Gastroesophageal sphincter (tissue), 4 donors: ENCODE results near the gene RPTOR. TPM values are rescaled to one million over a fixed set of nuclear protein-coding genes. Genes with fewer than 3 reads are reported as not detected.

Experiments used
- ATAC-seq: fragments of 150-250 bp; one replicate; pipeline ENCODE4 v1.9.1; 2016; ENCODE audit warnings: mild to moderate bottlenecking, moderate library complexity
- H3K27ac ChIP-seq, 4 donors: fragments of 200-600 bp; sonication (generic) in 3 of 4; 1 replicate in 3 of 4; 2 replicates in 1 of 4; pipeline ENCODE4 v1.5.1; 2016 to 2019
- H3K27me3 ChIP-seq: fragments of 200-600 bp; sonication (generic); one replicate; pipeline ENCODE4 v1.5.1; 2019
- H3K36me3 ChIP-seq, 2 donors: fragments of 200-600 bp; sonication (generic); one replicate each; pipeline ENCODE4 v1.5.1; 2019; ENCODE audit warnings: control low read depth in 1 of 2
- H3K4me1 ChIP-seq, 3 donors: fragments of 200-600 bp; sonication (generic); 1 replicate in 2 of 3; 2 replicates in 1 of 3; pipeline ENCODE4 v1.5.1; 2016 to 2019; ENCODE audit warnings: control low read depth in 2 of 3
- H3K4me3 ChIP-seq, 2 donors: fragments of 200-600 bp; sonication (generic); one replicate each; pipeline ENCODE4 v1.5.1; 2019; ENCODE audit warnings: mild to moderate bottlenecking in 1 of 2, moderate library complexity in 1 of 2
- H3K9me3 ChIP-seq, 3 donors: fragments of 200-600 bp; sonication (generic); one replicate each; pipeline ENCODE4 v1.5.1; 2017 to 2019; ENCODE audit warnings: control low read depth in 2 of 3
- EP300 ChIP-seq: sonication (generic); formaldehyde crosslinking; IDR thresholded peaks from one replicate; pipeline ENCODE4 v1.6.1; 2017; ENCODE audit warnings: antibody characterized with exemption, mild to moderate bottlenecking
- POLR2A ChIP-seq, 2 donors: fragments of 450-650 bp; IDR thresholded peaks; one replicate each; pipeline ENCODE4 v1.6.1; 2017; ENCODE audit warnings: antibody characterized with exemption in 2 of 2, mild to moderate bottlenecking in 2 of 2, moderate library complexity in 1 of 2
- POLR2AphosphoS5 ChIP-seq: sonication (generic); formaldehyde crosslinking; IDR thresholded peaks from one replicate; pipeline ENCODE4 v1.6.1; 2017; ENCODE audit warnings: antibody characterized with exemption
- WGBS, 2 donors: methylation state at CpG; one replicate each; pipeline ENCODE4 v1.1.5; 2018; ENCODE audit warnings: low coverage in 1 of 2; 5-methylcytosine and 5-hydroxymethylcytosine counted together
- total RNA-seq, 4 donors: library from RNA; depleted of rRNA; stranded (reverse); fragments of >200 nt; gene quantifications; one replicate each; pipeline ENCODE4 v1.1.0, GENCODE V29; 2016
- TF ChIP-seq, protein P1 (sequence below), 4 experiments: fragments of 200-600 bp in 2 of 4; fragments of 450-650 bp in 2 of 4; sonication (generic) in 1 of 4; IDR thresholded peaks; one replicate each; pipeline ENCODE4 v1.5.1; 2017 to 2019; ENCODE audit warnings: antibody characterized with exemption in 4 of 4, mild to moderate bottlenecking in 2 of 4, moderate library complexity in 2 of 4

Gene RPTOR
- total RNA-seq, 4 donors from 2014 or later, result 25.7 to 56.8 (median 39.7) TPM

DNA sequence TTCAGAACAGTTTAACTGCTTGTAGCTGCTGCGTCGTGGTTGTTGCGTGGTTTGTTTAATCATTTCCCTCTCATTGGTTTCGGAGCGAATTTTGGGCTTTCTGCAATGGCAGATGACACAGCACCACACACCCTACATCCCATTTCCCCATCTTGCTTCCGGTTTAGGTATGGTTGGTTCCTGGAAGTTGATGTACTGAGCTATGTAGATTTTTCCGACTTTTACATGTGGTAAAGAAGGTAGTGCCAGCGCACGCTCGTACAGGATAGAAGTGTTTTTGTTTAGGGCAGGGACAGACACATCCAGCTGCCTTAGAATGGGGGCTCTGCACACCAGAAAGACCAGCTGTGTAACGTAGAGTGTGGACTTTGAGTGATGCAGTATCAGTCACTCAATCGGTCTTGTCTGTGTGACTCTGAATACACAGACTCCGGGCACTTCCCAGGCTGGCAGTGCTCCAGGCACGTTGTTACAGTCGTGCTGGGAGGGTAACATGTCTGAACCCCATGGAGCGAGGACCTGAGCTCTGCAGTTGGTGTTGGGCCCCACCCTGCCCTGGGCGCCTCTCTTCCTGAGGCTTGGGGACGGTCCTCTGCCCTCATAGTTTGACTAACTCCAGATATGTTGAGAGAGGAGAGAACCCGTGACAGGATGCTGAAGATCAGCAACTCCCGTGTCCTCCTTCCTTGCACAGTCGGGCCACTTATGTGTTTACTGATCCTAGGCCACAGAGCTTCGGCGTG, 275.0 kb downstream of the RPTOR start:
- no peak for TF ChIP-seq EP300
- no peak for TF ChIP-seq POLR2AphosphoS5
- no peak for TF ChIP-seq POLR2A (IDR thresholded peaks at IDR 0.05)
- TF ChIP-seq, protein P1, sequence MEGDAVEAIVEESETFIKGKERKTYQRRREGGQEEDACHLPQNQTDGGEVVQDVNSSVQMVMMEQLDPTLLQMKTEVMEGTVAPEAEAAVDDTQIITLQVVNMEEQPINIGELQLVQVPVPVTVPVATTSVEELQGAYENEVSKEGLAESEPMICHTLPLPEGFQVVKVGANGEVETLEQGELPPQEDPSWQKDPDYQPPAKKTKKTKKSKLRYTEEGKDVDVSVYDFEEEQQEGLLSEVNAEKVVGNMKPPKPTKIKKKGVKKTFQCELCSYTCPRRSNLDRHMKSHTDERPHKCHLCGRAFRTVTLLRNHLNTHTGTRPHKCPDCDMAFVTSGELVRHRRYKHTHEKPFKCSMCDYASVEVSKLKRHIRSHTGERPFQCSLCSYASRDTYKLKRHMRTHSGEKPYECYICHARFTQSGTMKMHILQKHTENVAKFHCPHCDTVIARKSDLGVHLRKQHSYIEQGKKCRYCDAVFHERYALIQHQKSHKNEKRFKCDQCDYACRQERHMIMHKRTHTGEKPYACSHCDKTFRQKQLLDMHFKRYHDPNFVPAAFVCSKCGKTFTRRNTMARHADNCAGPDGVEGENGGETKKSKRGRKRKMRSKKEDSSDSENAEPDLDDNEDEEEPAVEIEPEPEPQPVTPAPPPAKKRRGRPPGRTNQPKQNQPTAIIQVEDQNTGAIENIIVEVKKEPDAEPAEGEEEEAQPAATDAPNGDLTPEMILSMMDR (IDR thresholded peaks at IDR 0.05), result no peak
- WGBS, 2 donors, result 69 to 89% methylated on average over 13 to 18 of the region's 23 CpGs
- no peaks in the 10 kb centered on the region for H3K27me3 ChIP-seq

GRCh38 chr17:80820331-80820730, 275.7 kb downstream of the RPTOR start:
- Histone ChIP-seq H3K9me3 (no peaks in the 10 kb centered on the region), H3K4me3 (no peak overlapping the region), H3K27ac (no peak overlapping the region), H3K27me3 (no peaks in the 10 kb centered on the region), H3K36me3 (peaks cover 0 to 29% of the 10 kb centered on the region in 2 donors), H3K4me1 (no peaks in the 10 kb centered on the region)
- no peak for ATAC-seq
- TF ChIP-seq EP300 (no peak), POLR2A (IDR thresholded peaks at IDR 0.05) (no peak), POLR2AphosphoS5 (no peak)
- TF ChIP-seq, protein P1 (IDR thresholded peaks at IDR 0.05), result no peak
- 90 to 97% methylated on average over 2 to 6 of the region's 13 CpGs for WGBS, 2 donors

More for the DNA sequence above, 275.0 kb downstream of the RPTOR start:
- Histone ChIP-seq H3K4me1 (no peaks in the 10 kb centered on the region), H3K36me3 (peaks cover 0 to 22% of the 10 kb centered on the region in 2 donors), H3K27ac (no peak overlapping the region), H3K9me3 (no peaks in the 10 kb centered on the region), H3K4me3 (no peak overlapping the region)
- no peak for ATAC-seq

- Histone ChIP-seq H3K36me3 (peaks cover 0 to 41% of the 10 kb centered on the region in 2 donors), H3K9me3 (no peaks in the 10 kb centered on the region), H3K27me3 (no peaks in the 10 kb centered on the region), H3K4me3 (no peak overlapping the region), H3K27ac (no peak overlapping the region), H3K4me1 (peaks cover 0 to 4% (median 0%) of the 10 kb centered on the region in 3 donors)
- 100% methylated on average over 3 to 11 of the region's 18 CpGs for WGBS, 2 donors
- ATAC-seq, result no peak
- TF ChIP-seq POLR2A (IDR thresholded peaks at IDR 0.05), result no peak
- no peak for TF ChIP-seq EP300
- TF ChIP-seq, protein P1 (IDR thresholded peaks at IDR 0.05), result no peak
- TF ChIP-seq POLR2AphosphoS5, result no peak
Measured at GRCh38 chr17:80821546-80821945, 276.9 kb downstream of the RPTOR start.

- no peak overlapping the region for H3K4me3 ChIP-seq
- WGBS, 2 donors, result 87 to 95% methylated on average over 3 to 10 of the region's 36 CpGs
- peaks cover 0 to 7% (median under 1%) of the 10 kb centered on the region in 3 donors for H3K4me1 ChIP-seq
- ATAC-seq, result no peak
- no peaks in the 10 kb centered on the region for H3K27me3 ChIP-seq
- H3K9me3 ChIP-seq, result no peaks in the 10 kb centered on the region
- H3K36me3 ChIP-seq, result peaks cover 0 to 46% of the 10 kb centered on the region in 2 donors
- TF ChIP-seq POLR2AphosphoS5, result no peak
- TF ChIP-seq EP300, result no peak
- TF ChIP-seq, protein P1 (IDR thresholded peaks at IDR 0.05), result no peak
- TF ChIP-seq POLR2A (IDR thresholded peaks at IDR 0.05), result no peak
- no peak overlapping the region for H3K27ac ChIP-seq
Measured at GRCh38 chr17:80822021-80822699, 277.5 kb downstream of the RPTOR start.
